ENCODE data around the gene PCSK6. TPM values are rescaled to one million over a fixed set of nuclear protein-coding genes. Genes with fewer than 3 reads are reported as not detected.
A peak's percentile ranks its signal among the peaks of the same experiment; 100 is the strongest.
"Not testable (repeated sequence)": the region's sequence is repeated elsewhere in the genome, so short reads cannot be mapped to it uniquely, and the experiment has no call there.

PCSK6 gene
- polyA plus RNA-seq, 1 donor from 2014 or later = 0.14 TPM

GRCh38 chr15:101371081-101371480 is 118.4 kb downstream of the PCSK6 start:
- Mint-ChIP-seq H3K9me3 (no peaks in the 10 kb centered on the region), H3K36me3 (no peaks in the 10 kb centered on the region), H3K4me1 (peaks cover 0 to 3% (median 0%) of the 10 kb centered on the region in 3 donors), H3K27me3 (peaks cover 8% of the 10 kb centered on the region), H3K27ac (no peak overlapping the region), H3K4me3 (no peak overlapping the region)

DNA sequence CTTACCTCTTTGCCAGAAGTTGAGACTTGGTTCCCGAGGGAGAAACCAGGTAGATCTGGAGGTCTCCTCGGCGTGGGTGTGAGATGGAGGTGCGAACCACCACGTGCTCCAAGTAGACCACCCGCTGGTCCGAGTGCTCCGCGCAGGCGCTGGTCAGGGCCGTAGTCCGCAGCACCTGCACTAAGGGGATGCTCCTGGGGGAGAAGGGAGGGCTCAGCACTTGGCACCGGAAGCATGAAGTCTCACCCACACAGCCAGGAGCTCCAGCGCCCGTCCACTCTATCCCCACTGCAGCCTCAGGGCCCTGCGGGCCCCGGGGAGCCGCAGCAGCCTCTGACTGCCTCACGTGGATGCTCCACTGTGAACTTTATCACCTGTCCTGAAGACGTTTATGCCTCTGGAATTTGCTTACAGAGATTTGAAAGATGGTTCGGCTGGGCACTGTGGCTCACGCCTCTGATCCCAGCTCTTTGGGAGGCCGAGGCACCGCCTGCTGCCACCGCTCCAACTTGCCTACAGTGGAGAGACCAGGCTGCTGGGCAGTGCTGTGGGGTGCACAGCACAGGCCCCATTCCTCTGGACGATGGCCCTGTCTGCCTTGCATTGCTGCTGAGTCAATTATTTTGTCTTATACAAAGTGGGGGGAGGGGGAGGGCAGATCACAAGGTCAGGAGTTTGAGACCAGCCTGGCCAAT is 119.0 kb downstream of the PCSK6 start:
- Mint-ChIP-seq H3K9me3 (peaks cover 0 to 1% (median 1%) of the 10 kb centered on the region in 3 donors), H3K36me3 (no peaks in the 10 kb centered on the region), H3K27ac (peak overlapping the region in 1 of 3 donors; percentile 53), H3K4me3 (no peak overlapping the region), H3K4me1 (peaks cover 0 to 3% (median 0%) of the 10 kb centered on the region in 3 donors), H3K27me3 (peaks cover 8% of the 10 kb centered on the region)

- Mint-ChIP-seq H3K9me3 (peaks cover 0 to 5% (median 4%) of the 10 kb centered on the region in 3 donors), H3K27me3 (peaks cover 8% of the 10 kb centered on the region), H3K27ac (peak overlapping the region in 1 of 3 donors; percentile 24), H3K4me1 (peaks cover 0 to 3% (median 0%) of the 10 kb centered on the region in 3 donors), H3K4me3 (no peak overlapping the region), H3K36me3 (no peaks in the 10 kb centered on the region)
Observed at GRCh38 chr15:101369676-101370075, 119.8 kb downstream of the PCSK6 start.

GRCh38 chr15:101368861-101369642 is 120.5 kb downstream of the PCSK6 start:
- Mint-ChIP-seq H3K36me3 (no peaks in the 10 kb centered on the region), H3K4me1 (peaks cover 0 to 3% (median 0%) of the 10 kb centered on the region in 3 donors), H3K27ac (no peak overlapping the region), H3K9me3 (peaks cover 0 to 10% (median 4%) of the 10 kb centered on the region in 3 donors), H3K4me3 (no peak overlapping the region), H3K27me3 (peaks cover 8% of the 10 kb centered on the region)

GRCh38 chr15:101368086-101368780 is 121.3 kb downstream of the PCSK6 start:
- Mint-ChIP-seq H3K27me3 (peaks cover 7% of the 10 kb centered on the region), H3K9me3 (peaks cover 0 to 10% (median 4%) of the 10 kb centered on the region in 3 donors), H3K27ac (peak overlapping the region in 1 of 3 donors; percentile 92), H3K4me3 (no peak overlapping the region), H3K4me1 (no peaks in the 10 kb centered on the region), H3K36me3 (no peaks in the 10 kb centered on the region)

- peaks cover 5% of the 10 kb centered on the region for H3K27me3 Mint-ChIP-seq
- no peak overlapping the region for H3K27ac Mint-ChIP-seq
- peaks cover 0 to 10% (median 4%) of the 10 kb centered on the region in 3 donors for H3K9me3 Mint-ChIP-seq
- peak overlapping the region in 1 of 4 donors; percentile 34 for H3K4me3 Mint-ChIP-seq
- no peaks in the 10 kb centered on the region for H3K4me1 Mint-ChIP-seq
- H3K36me3 Mint-ChIP-seq = no peaks in the 10 kb centered on the region
Observed at GRCh38 chr15:101366853-101367252, 122.7 kb downstream of the PCSK6 start.

DNA sequence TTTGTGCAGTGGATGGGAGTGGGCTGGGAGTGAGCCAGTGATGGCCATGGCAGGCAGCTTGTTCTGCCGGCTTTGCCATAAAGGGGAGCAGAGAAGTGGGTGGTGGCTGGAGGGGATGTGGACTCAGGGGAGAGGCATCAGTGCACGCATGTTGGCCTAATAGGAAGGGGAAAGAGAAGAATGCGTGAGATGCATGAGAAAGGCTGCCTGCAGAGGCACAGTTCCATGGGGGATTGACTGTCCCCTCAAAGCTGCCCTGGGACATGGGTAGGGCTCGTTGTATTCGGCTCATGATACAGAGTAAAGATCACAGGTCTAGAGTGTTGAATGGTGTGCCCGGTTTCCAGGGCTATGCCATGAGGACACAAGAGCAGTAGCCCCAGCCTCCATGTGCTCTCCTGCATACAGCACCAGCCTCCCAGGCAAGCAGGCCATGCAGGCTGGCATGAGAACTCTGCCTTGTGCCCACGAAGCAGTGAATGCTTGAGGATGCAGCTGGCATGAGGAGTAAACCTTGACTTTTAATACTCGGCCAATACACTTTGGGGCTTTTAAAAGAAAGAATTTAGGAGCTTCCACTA is 126.4 kb downstream of the PCSK6 start:
- Mint-ChIP-seq H3K9me3 (peaks cover 2 to 10% (median 4%) of the 10 kb centered on the region in 3 donors), H3K27ac (no peak overlapping the region), H3K4me3 (no peak overlapping the region), H3K27me3 (peaks cover 4% of the 10 kb centered on the region), H3K4me1 (no peaks in the 10 kb centered on the region), H3K36me3 (no peaks in the 10 kb centered on the region)

GRCh38 chr15:101362359-101362758 is 127.1 kb downstream of the PCSK6 start:
- H3K27me3 Mint-ChIP-seq = peaks cover 4% of the 10 kb centered on the region
- no peak overlapping the region for H3K27ac Mint-ChIP-seq
- no peaks in the 10 kb centered on the region for H3K4me1 Mint-ChIP-seq
- no peak overlapping the region for H3K4me3 Mint-ChIP-seq
- H3K36me3 Mint-ChIP-seq = no peaks in the 10 kb centered on the region
- peaks cover 2 to 10% (median 4%) of the 10 kb centered on the region in 3 donors for H3K9me3 Mint-ChIP-seq

DNA sequence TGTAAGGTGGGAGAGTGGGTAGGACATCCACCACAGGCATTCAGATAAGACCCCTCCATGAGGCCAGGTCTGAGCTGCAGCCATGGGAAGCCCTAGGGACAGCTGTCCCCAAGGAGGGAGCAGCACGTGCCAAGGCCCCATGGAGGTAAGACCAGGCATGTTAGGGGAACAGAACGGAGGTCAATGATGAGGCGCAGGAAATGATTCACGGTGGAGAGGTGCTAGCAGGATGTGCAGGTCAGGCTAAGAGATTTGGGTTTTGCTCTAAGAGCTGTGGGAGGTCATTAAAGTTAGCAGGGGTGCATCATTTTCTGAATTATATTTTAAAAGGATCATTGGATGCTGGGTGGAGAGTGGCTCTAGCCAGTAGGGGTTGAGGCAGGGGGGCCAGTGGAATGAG is 128.1 kb downstream of the PCSK6 start:
- no peak overlapping the region for H3K27ac Mint-ChIP-seq
- H3K27me3 Mint-ChIP-seq = peaks cover 4% of the 10 kb centered on the region
- H3K4me1 Mint-ChIP-seq = no peaks in the 10 kb centered on the region
- no peak overlapping the region for H3K4me3 Mint-ChIP-seq
- peaks cover 2 to 10% (median 4%) of the 10 kb centered on the region in 3 donors for H3K9me3 Mint-ChIP-seq
- no peaks in the 10 kb centered on the region for H3K36me3 Mint-ChIP-seq

- no peak overlapping the region for H3K27ac Mint-ChIP-seq
- H3K4me1 Mint-ChIP-seq = no peaks in the 10 kb centered on the region
- no peak overlapping the region for H3K4me3 Mint-ChIP-seq
- no peaks in the 10 kb centered on the region for H3K36me3 Mint-ChIP-seq
- H3K27me3 Mint-ChIP-seq = peaks cover 4% of the 10 kb centered on the region
- H3K9me3 Mint-ChIP-seq = peaks cover 0 to 2% (median 2%) of the 10 kb centered on the region in 3 donors
Observed at GRCh38 chr15:101359365-101359947, 130.1 kb downstream of the PCSK6 start.

GRCh38 chr15:101358895-101359294 is 130.6 kb downstream of the PCSK6 start:
- peaks cover 0 to 2% (median 0%) of the 10 kb centered on the region in 3 donors for H3K9me3 Mint-ChIP-seq
- H3K36me3 Mint-ChIP-seq = no peaks in the 10 kb centered on the region
- H3K27ac Mint-ChIP-seq = no peak overlapping the region
- H3K27me3 Mint-ChIP-seq = peaks cover 4% of the 10 kb centered on the region
- no peaks in the 10 kb centered on the region for H3K4me1 Mint-ChIP-seq
- H3K4me3 Mint-ChIP-seq = no peak overlapping the region

- Mint-ChIP-seq H3K27ac (no peak overlapping the region), H3K4me1 (no peaks in the 10 kb centered on the region)
Observed at GRCh38 chr15:101357885-101358284, 131.6 kb downstream of the PCSK6 start.

GRCh38 chr15:101357333-101357732 is 132.2 kb downstream of the PCSK6 start:
- Mint-ChIP-seq H3K9me3 (peaks cover 0 to 2% (median 0%) of the 10 kb centered on the region in 3 donors), H3K27me3 (peaks cover 4% of the 10 kb centered on the region), H3K4me1 (no peaks in the 10 kb centered on the region), H3K27ac (no peak overlapping the region), H3K4me3 (no peak overlapping the region), H3K36me3 (peaks cover 1% of the 10 kb centered on the region)

More at GRCh38 chr15:101357885-101358284, 131.6 kb downstream of the PCSK6 start:
- no peaks in the 10 kb centered on the region for H3K36me3 Mint-ChIP-seq
- peaks cover 4% of the 10 kb centered on the region for H3K27me3 Mint-ChIP-seq
- H3K4me3 Mint-ChIP-seq = no peak overlapping the region
- H3K9me3 Mint-ChIP-seq = peaks cover 0 to 2% (median 0%) of the 10 kb centered on the region in 3 donors

- not testable (repeated sequence) for H3K27me3 Mint-ChIP-seq, H3K9me3 Mint-ChIP-seq, H3K36me3 Mint-ChIP-seq, H3K4me1 Mint-ChIP-seq, H3K4me3 Mint-ChIP-seq, H3K27ac Mint-ChIP-seq
Observed at GRCh38 chr15:101356512-101357172, 132.9 kb downstream of the PCSK6 start.

All from IgD-negative memory B cell (primary cell).